Fibroblast of the aortic adventitia (primary cell): ENCODE measurements around the gene SPDYE5. TPM values are rescaled to one million over a fixed set of nuclear protein-coding genes. Genes with fewer than 3 reads are reported as not detected.
A peak's percentile ranks its signal among the peaks of the same experiment; 100 is the strongest.
"Not testable (repeated sequence)": the region's sequence is repeated elsewhere in the genome, so short reads cannot be mapped to it uniquely, and the experiment has no call there.

Source experiments
- DNase-seq: peaks from one replicate; pipeline ENCODE4 v3.0.0-alpha.2; 2010; ENCODE audit warnings: low read depth
- H3K4me3 ChIP-seq: 2 replicates; pipeline ENCODE4 v1.5.1; 2011; ENCODE audit warnings: low read depth, mild to moderate bottlenecking, control low read depth, low read length, moderate library complexity
- total RNA-seq: library from RNA; depleted of rRNA; stranded (reverse); fragments of >200 nt; gene quantifications from 2 replicates; pipeline ENCODE4 v1.2.3, GENCODE V29; 2012; ENCODE audit warnings: low replicate concordance
- TF ChIP-seq, protein P1 (sequence below): IDR thresholded peaks from 2 replicates; pipeline ENCODE4 v1.5.1; 2011; ENCODE audit warnings: mild to moderate bottlenecking, low read length, control low read depth, inconsistent platforms; ENCODE audit not compliant: insufficient read depth

Gene SPDYE5, protein sequence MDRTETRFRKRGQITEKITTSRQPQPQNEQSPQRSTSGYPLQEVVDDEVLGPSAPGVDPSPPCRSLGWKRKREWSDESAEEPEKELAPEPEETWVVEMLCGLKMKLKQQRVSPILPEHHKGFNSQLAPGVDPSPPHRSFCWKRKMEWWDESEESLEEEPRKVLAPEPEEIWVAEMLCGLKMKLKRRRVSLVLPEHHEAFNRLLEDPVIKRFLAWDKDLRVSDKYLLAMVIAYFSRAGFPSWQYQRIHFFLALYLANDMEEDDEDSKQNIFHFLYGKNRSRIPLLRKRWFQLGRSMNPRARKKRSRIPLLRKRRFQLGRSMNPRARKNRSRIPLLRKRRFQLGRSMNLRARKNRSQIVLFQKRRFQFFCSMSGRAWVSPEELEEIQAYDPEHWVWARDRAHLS
- 0.09 TPM in 1 of 2 replicates, not detected in the other for total RNA-seq

DNA sequence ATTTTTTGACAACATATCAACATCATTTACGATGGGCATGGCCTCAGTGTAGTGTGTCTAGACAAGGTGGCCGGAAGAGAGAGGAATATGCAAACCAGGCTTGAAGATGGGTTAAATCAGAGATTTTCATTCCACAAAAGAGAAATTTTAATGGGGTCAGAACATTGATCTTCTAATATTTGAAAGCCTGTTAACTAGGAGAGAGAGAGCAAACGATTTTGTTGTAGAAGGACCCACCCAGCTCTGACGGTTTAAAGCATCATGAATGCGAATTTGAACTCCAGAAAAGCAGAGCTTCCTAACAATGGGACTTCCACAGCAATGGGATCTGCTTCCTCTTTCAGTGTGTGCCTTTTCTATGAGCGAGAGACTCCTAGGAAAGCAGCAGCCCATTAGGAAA is at the start of gene SPDYE5:
Gene SPDYE5 (plus strand): TSS at position 301 of the 400 bp plus-strand sequence. CDS start 1,728 bp downstream, outside the sequence.
- not testable (repeated sequence) for H3K4me3 ChIP-seq, DNase-seq

DNA sequence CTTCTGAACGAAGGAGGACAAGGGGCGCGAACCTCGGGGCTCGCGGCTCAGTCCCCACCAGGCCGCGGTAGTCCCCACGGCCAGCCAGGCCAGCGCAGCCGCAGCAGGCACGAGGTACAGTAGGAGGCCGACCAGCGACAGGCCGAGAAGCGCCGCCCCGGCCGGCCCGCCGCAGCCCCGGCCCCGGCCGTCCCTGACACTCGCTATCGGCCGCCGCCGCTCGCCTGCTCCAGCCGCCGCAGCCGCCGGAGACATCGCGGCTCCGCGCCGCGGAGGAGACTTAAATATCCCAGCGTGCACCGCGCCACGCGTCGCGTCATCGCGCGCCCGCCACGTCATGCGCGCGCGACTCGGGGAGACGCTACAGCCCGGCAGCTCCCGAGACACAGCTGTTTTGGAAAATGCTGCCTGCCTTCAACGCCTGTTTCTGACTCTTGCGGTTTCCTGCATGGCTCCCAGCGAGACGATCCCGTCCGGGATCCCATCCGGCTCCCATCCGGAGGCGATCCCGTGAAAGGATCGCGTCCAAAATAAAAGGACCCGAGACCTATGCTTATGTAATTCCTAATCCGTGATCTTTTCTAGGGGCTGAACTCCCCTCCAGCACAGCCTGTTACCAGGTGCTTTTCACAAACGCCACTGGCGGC is 49.5 kb upstream of the SPDYE5 start:
- peak; percentile 16 for DNase-seq
- H3K4me3 ChIP-seq, result peak overlapping the region; percentile 58

DNA sequence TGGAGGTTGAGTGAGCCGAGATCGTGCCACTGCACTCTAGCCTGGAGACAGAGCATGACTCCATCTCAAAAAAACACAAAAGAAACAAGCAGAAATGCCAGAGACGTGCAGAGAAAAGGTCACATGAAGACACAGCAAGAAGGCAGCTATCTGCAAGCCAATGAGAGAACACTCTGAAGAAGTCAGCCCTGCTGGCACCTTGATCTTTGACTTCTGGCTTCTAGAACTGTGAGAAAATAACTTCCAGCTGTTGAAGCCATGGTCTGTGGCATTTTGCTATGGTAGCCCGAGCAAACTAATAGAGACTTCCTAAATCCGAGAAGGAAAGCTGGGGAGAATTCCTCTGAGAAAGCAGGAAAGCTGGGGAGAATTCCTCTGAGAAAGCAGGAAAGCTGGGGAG is 42.2 kb upstream of the SPDYE5 start:
- H3K4me3 ChIP-seq, DNase-seq: not testable (repeated sequence)

DNA sequence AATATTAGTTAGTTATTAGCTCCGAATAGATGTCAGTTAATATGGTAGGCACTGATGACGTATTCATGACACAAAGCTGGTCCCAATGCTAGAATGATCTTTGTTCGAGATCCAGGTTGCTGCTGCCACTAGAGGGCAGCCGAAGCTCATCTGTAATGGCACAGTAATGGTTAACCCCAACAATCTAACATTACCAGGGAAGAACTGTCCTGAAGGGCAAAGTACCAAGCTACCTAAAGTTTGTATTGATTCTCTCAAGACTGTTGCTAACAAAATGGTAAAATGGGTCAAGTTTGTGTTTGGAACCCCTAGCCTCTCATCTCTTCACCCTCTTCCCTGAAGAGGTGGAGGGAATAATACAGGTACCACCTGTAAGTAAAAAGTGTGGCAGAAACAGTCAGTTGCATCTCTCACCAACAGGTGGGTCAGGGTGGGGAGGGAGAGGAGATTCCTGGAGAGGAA is 39.6 kb upstream of the SPDYE5 start:
- TF ChIP-seq, protein P1, sequence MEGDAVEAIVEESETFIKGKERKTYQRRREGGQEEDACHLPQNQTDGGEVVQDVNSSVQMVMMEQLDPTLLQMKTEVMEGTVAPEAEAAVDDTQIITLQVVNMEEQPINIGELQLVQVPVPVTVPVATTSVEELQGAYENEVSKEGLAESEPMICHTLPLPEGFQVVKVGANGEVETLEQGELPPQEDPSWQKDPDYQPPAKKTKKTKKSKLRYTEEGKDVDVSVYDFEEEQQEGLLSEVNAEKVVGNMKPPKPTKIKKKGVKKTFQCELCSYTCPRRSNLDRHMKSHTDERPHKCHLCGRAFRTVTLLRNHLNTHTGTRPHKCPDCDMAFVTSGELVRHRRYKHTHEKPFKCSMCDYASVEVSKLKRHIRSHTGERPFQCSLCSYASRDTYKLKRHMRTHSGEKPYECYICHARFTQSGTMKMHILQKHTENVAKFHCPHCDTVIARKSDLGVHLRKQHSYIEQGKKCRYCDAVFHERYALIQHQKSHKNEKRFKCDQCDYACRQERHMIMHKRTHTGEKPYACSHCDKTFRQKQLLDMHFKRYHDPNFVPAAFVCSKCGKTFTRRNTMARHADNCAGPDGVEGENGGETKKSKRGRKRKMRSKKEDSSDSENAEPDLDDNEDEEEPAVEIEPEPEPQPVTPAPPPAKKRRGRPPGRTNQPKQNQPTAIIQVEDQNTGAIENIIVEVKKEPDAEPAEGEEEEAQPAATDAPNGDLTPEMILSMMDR, result peak; percentile 20
- not testable (repeated sequence) for H3K4me3 ChIP-seq, DNase-seq

DNA sequence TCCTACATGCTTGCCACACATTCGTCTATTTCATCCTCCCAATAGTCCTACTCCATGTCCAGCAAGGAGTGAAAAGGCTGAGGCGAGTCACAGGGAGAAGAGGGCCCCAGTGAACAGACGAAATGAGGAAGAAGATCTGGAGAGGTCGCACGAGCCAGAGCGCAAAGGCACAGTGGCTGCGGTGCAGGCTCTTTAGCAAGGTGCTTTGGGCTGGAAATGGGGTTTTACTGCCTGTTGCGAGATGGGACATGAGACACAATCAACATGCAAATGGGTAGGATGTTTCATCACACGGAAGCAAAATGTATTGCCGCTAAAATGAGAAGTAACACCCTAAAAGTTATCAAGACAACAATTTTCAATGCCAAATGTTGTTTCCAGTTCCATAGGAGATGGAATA is 35.7 kb upstream of the SPDYE5 start:
- not testable (repeated sequence) for H3K4me3 ChIP-seq, DNase-seq

DNA sequence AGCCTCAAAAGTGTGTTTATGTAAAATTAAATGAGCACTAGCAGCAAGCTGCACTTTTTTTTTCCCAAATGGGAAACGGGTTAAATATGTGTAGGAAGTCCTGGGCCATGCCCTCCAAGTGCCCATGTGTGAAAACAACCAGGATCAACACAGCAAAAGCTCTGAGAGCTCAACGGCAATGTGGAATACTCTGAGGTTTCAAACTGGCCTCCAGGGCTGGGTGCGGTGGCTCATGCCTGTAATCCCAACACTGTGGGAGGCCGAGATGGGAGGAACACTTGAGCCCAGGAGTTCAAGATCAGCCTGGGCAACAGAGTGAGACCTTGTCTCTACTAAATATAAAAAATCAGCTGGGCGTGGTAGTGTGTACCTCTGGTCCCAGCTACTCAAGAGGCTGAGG is 34.1 kb upstream of the SPDYE5 start:
- not testable (repeated sequence) for DNase-seq, H3K4me3 ChIP-seq

DNA sequence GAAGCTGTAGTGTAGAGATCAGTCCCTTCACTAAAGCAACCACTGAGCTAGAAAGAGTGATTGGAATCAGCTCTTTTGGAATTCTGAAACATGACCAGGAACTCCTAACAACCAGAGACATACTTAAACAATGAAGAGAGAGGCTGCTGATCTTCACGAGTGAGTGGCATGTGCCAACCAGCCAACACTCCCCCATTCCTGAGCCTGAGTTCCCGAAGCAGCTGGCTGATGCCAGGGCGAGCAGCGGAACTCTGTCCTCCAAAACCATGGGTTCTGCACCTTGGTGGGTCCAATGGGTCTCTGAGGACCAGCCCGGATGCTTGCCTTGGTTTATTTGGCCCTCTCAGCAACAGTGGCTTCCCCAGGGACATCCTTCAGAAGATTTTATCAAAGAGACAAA is 31.6 kb upstream of the SPDYE5 start:
- not testable (repeated sequence) for H3K4me3 ChIP-seq, DNase-seq

DNA sequence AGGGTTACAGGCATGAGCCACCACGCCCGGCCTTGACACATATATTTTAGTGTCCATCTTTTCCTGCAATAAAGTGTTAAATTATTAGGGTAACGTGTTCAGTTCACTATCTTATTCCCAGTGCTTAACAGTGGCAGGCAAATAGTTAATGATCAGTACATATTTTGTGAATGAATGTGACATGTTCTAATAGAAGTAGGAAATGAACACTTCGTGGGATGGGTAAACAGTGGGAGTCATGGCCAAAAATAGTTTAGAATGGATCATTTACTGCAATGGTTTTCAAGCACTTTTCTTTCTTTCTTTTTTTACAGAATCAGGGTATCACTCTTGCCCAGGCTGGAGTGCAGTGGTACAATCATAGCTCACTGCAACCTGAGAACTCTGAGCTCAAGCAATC is 22.0 kb upstream of the SPDYE5 start:
- DNase-seq, H3K4me3 ChIP-seq: not testable (repeated sequence)

DNA sequence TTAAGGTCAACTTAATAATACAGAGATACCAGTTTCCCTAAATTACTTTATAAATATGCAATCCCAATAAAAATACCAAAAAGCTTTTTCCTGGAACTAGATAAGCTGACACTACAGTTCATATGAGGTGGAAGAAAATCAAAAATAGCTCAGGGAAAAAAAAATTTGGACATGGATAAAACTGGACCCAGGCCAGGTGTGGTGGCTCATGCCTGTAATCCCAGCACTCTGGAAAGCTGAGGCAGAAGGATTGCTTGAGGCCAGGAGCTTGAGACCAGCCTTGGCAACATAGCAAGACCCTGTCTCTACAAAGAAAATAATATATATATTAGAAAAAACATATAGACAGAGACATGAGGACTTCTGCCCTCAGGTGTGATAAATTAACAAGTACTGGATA is 14.7 kb upstream of the SPDYE5 start:
- DNase-seq, result peak; percentile 7
- H3K4me3 ChIP-seq, result not testable (repeated sequence)

DNA sequence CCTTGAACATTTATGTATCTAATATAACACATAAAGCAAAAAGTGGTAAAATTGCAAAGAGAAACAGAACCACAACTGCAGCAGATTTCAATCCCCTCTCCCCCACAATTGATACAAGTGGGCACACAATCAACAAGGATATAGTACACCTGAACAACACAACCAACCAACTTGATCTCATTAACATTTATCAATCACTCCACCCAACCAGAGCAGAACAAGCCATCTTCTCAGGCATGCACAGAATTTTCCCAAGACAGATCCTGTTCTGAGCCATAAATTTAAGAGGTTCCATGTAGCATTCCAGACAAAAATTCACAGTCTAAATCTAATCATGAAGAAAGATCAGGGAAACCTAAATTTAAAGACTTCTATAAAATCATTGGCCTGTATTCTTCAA is 11.8 kb upstream of the SPDYE5 start:
- DNase-seq, H3K4me3 ChIP-seq: not testable (repeated sequence)

DNA sequence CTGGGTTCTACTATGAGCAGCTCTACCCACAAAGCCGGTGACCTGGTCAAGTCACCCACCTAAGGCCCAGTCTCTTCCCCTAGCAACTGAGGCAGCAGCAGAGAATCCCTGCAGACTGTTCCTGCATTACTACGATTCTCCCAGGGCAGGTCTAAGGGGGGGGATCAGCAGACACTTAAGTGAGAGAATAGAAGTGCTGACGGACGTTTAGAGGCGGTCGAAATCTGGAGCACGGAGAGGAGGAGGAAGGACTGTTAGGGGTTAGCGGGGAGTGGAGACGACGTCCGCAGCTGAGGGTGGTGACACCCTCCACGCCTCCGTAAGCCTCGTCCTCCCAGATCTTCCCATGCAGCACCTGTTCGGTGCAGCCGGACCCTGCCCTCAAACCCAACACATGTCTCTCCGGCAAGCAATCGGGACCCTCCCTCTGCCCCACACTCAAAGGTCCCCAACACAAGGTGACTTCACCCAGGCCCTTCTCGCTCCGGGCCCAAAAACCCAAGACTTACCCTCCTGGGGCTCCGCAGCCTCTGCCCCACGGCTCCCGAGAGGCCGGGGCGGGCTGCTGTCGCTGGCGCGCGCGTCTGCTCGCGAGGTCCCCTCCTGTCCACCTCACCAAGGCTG is 6.7 kb upstream of the SPDYE5 start:
- peak overlapping the region; percentile 72 for H3K4me3 ChIP-seq
- DNase-seq, result peak; percentile 1

DNA sequence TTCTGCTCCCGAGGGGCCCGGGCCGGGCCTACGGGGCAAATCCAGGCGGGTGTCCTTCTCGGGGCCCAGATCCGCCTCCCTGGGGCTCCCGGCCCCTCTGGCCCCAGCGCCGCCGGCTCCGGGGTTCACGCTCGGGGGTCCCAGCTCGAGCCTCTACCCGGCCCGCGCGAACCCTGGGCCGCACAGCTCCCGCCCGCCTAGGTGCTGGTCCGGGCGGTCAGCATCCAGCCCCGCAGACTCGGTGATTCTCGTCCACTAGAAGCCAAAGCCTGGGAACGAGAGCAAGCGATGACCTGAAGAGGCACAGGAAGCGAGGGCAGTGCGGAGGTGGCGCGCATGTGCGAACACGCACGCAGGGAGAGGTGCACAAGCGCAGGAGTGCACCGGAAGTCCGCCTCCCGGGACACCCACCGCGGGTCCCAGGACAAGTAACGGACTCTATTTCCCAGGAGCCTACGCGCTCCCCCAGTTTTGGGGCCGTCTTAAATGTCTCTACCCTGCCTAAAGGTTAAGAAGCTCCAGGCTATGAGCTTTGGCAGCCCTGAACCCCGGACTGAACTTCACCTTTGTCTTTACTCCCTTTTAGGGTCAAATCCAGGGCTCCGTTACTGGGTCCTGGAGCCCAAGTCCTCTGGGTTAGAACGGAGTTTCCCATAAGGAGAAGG is 6.0 kb upstream of the SPDYE5 start, which contains the start of gene POM121C:
Gene POM121C (minus strand): TSS at position 321 of the 665 bp plus-strand sequence. CDS start 44,803 bp downstream, outside the sequence.
- H3K4me3 ChIP-seq, result peak within 1 kb of the TSS; percentile 72
- peak; percentile 84 for DNase-seq

DNA sequence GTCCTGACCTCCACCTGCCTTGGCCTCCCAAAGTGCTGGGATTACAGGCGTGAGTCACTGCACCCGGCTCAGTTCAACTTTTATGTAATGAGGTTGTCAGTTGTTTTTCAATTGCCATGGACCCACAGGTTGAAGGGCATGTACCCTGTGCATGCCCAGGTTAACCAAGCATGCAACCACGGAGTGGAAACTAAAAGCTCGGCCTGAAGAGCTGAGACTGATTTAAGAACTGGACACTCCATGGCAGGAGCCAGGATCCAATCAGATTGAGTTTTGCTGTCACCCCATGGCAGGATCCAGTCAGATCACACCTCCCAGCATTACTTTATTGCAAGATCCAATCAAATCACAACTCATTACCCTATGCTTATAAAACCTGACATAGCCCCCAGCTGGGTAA is 16.9 kb downstream of the SPDYE5 start:
- not testable (repeated sequence) for DNase-seq

DNA sequence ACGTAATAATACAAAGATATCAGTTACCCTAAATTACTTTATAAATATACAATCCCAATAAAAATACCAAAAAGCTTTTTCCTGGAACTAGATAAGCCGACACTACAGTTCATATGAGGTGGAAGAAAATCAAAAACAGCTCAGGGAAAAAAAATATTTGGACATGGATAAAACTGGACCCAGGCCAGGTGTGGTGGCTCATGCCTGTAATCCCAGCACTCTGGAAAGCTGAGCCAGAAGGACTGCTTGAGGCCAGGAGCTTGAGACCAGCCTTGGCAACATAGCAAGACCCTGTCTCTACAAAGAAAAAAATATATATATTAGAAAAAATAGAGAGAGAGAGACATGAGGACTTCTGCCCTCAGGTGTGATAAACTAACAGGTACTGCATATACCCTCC is 26.7 kb downstream of the SPDYE5 start:
- DNase-seq, result peak; percentile 31

More for the DNA sequence above, 16.9 kb downstream of the SPDYE5 start:
- not testable (repeated sequence) for H3K4me3 ChIP-seq

DNA sequence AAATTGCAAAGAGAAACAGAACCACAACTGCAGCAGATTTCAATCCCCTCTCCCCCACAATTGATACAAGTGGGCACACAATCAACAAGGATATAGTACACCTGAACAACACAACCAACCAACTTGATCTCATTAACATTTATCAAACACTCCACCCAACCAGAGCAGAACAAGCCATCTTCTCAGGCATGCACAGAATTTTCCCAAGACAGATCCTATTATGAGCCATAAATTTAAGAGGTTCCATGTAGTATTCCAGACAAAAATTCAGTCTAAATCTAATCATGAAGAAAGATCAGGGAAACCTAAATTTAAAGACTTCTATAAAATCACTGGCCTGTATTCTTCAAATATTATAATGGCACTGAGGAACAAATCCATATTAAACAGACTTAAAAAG is 29.6 kb downstream of the SPDYE5 start:
- H3K4me3 ChIP-seq, DNase-seq: not testable (repeated sequence)

More for the DNA sequence above, 26.7 kb downstream of the SPDYE5 start:
- H3K4me3 ChIP-seq, result not testable (repeated sequence)

DNA sequence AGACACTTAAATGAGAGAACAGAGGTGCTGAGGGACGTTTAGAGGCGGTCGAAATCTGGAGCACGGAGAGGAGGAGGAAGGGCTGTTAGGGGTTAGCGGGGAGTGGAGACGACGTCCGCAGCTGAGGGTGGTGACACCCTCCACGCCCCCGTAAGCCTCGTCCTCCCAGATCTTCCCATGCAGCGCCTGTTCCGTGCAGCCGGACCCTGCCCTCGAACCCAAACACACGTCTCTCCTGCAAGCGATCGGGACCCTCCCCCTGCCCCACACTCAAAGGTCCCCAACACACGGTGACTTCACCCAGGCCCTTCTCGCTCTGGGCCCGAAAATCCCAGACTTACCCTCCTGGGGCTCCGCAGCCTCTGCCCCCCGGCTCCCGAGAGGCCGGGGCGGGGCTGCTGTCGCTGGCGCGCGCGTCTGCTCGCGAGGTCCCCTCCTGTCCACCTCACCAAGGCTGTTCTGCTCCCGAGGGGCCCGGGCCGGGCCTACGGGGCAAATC is 35.2 kb downstream of the SPDYE5 start:
- peak overlapping the region; percentile 87 for H3K4me3 ChIP-seq
- not testable (repeated sequence) for DNase-seq
